NCI-H526 treated with DMSO at 0.1 percent for 48 hours (cell line): Measurements from ENCODE around the gene UBE3C.
"Not testable (repeated sequence)": the region's sequence is repeated elsewhere in the genome, so short reads cannot be mapped to it uniquely, and the experiment has no call there.

Source experiments
- DNase-seq: peaks from one replicate; lab custom pipeline; 2025; lab: John Stamatoyannopoulos, UW

Gene UBE3C

DNA sequence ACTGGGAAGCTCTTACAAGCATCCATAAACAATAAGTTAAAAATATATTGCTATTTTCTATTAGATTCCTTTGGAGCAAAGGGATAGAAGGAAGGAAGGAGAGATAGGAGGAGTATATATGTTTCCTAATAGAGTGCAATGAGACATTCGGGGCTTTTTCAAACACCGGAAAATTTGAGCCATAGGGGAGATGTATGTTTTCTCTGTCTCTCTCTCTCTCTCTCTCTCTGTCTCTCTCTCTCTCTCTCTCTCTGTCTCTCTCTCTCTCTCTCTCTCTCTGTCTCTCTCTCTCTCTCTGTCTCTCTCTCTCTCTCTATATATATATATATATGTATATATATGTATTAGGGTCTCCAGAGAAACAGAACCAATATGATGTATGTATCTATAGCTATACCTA lies 7.9 kb upstream of the UBE3C start:
- not testable (repeated sequence) for DNase-seq

DNA sequence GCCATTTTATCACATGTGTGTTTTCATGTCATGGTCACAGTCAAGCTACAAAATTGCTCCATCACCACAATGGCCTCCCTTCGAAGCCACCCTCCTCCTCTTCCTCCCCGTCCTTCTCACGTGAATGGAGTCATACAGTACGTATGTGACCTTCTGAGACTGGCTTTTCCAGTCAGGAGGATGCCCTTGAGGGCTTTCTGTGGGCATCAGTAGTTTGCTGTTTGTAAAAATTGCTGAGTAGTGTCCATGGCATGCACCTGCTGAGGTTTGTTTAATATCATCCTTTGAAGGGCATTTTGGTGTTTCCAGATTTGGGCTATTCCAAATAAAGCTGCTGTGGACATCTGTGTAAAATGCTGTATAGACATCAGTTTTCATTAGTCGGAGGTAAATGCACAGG lies 5.9 kb upstream of the UBE3C start:
- DNase-seq = no peak

- no peak for DNase-seq
Observed at GRCh38 chr7:157133304-157133703, 5.4 kb upstream of the UBE3C start.

- peak; percentile 86 for DNase-seq
Observed at GRCh38 chr7:157136372-157136771, 2.4 kb upstream of the UBE3C start.

DNA sequence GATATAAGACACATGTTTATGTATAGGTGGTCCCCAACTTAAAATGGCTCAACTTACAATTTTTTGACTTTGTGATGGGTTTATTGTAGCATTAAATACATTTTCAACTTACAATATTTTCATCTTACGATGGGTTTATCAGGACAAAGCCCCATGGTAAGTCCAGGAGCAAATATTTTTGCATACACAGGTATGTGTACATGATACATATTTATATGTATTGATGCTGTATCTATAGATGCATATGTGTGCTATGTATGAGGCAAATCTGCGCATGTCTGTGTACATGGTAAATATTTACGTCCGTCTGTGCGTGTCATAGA lies 664 bp upstream of the UBE3C start:
- DNase-seq = no peak

DNA sequence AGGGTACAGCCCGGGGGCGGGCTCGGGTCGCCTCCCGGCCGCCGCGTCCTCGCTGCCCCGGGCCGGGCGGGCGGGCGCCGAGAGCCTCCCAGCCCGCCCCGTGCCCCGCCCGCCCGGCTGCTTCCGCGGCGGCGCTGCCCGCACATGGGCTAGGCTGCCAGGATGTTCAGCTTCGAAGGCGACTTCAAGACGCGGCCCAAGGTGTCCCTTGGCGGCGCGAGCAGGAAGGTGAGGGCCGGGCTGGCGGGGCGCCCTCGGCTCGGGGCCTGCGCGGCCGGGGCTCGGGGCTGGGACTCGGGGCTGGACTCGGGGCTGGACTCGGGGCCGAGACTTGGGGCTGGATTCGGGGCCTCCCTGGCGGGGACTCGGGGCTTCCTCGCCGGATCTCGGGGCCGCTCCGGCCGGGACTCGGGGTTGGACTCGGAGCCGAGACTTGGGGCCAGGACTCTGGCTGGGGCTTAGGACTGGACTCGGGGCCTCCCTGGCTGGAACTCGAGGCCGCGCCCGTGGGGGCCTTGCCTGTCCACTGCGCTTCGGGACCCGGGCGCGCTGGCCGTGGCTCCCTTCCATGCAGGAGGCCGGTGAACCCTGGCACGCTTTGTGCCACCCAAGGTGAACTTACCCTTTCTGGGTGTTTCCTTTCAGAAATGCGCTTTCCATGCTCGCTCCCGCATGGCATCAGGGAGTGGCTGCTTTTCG lies 534 bp downstream of the UBE3C start:
- DNase-seq = no peak

GRCh38 chr7:157139810-157140510 lies 1.2 kb downstream of the UBE3C start:
- no peak for DNase-seq

DNA sequence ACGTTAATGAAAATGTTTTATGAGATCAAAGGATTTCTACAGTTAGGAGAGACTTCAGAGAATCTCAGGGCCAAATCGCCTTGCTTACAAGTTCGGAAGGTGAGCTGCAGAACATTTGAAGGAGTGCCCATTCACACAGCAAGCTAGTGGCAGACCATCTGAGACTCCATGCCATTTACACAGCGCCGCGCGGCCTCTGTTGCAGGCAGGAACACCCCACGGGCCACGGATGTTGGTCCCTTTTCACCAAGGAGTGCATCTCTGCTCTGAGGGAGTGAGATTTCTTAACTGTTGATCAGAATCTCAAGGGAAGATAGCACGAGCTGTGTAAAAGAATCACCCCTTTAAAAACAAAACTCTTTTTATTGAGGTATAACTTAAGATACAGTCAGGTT lies 1.8 kb downstream of the UBE3C start:
- no peak for DNase-seq

DNA sequence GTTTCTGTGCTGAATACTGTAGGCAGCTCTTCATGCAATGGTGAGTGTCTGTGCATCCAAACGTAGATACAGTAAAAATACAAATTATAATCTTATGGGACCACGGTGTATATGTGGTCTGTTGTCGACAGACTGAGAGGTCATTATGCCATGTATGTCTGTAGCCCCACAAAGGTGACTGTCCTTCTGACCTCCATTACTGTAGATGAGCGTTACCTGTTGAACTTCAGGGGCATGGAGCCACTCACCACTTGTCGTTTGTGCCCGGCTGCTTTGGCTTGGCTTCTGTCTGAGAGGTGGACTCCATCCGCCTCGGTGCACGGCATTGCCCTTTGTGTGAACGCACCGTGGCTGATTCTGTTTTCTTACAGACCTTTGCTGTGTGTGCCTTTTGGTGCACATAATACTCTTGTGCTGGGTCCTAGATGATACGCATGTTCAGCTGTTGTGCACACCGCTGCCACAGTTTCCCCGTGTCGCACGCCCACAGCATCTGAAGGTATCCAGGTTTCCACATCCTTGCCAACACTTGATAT lies 2.9 kb downstream of the UBE3C start:
- no peak for DNase-seq

DNA sequence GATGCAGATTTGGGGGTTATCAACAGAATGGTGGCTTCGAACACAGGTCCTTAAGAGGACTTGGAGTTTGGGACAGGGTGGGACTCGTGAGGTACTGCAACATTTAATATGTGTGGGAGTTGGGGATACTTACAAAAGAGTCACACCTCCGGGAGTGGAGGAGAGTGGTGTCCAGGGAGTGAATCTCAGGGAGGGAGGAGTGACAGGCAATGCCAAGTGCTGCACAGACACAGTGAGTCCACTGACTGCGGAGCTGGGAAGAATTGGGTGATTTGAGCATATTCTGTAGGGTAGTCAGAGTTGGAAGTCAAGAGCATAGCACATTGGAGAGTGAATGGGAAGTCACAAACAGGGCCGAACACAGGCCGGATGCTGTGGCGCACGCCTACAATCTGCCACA lies 5.1 kb downstream of the UBE3C start:
- DNase-seq = no peak

- no peak for DNase-seq
Observed at GRCh38 chr7:157149317-157149716, 10.6 kb downstream of the UBE3C start.

DNA sequence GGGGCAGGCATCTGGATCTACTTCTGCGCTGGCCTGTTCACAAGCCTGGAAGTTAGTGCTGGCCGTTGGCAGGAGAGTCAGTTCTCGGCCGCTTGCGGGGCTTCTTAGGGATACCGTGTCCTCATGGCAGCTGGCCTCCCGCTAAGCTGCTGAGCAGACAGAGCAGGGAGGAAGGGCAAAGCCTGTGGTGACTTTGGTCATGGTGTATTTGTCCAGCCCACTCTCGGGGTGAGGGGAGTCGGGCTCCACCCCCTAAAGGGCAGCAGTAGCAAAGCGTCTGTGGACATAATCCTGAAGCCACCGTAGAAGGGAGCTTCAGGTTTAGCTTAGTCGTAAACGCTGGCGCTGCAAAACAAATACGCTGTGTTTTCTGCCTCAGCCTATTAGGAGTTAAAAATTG lies 12.2 kb downstream of the UBE3C start:
- DNase-seq = peak; percentile 65

DNA sequence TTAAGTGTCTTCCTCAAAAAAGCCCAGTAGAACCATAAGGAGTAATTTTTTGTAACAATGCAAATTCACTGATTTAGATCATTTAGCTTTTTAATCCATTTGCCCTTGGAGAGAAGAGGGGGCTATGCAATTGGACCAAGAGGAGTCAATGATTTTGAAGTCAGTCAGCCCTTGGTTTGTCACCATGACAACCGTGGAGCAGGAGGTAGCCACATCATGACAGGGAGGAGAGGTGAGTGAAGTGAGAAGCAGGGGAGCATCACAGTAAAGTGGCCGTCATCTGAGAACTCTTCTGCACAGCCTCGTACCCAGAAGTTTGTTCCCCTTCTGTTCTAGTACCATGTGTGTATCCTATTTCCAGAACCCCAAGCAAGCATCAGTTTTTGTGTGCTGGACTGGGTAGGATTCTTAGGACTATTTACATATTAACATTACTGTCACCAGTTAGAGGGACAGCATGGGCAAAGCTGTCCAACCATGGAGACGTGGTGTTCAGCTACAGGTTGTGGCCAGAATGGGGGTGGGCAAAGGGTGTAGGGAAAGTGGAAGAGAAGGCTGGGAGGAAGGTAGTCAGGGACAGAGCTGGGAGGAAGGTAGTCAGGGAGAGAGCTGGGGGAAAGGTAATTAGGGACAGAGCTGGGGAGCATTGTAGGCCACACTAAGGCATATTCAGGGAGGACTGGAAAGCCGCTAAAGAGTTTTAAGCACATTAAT lies 13.1 kb downstream of the UBE3C start:
- peak; percentile 35 for DNase-seq

GRCh38 chr7:157152391-157152937 lies 13.7 kb downstream of the UBE3C start:
- DNase-seq = no peak

DNA sequence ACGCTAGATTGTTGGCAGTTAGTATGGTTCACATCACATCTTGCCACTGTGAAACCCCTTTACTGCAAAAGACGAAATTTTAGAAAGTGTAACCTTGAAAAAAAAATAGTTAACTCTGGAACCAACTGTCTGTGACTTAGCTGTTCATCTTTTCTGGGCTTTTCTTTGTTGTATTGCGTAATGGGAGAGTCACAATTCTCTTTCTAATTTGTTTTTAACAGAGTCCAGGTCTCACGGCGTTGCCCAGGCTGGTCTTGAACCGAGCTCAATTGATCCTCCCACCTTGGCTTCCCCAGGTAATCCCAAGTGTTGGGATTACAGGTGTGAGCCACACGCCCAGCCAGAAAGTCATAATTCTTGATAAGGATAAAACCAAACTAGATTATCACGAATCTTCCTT lies 14.5 kb downstream of the UBE3C start:
- DNase-seq = no peak

GRCh38 chr7:157155959-157156358 lies 17.2 kb downstream of the UBE3C start:
- peak; percentile 53 for DNase-seq

DNA sequence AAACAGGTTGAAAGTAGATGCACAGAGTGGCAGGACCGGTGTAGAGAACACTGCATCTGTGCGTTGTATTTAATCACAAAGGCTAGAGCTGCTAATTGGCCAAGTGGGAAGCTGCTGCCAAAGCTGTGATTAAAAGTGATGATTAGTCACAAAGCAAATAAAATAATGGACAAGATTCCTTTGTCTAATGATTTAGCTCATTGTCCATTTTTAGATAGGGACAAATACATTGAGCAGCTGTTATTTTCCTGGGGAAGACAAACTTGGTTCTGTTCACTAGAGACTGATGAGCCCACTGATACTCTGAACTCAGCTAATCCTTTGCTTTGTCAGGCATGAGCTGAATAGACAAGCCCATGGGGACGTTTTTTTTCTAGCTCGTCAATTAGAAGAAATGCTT lies 19.7 kb downstream of the UBE3C start:
- no peak for DNase-seq

- DNase-seq = not testable (repeated sequence)
Observed at GRCh38 chr7:157159537-157159936, 20.8 kb downstream of the UBE3C start.

DNA sequence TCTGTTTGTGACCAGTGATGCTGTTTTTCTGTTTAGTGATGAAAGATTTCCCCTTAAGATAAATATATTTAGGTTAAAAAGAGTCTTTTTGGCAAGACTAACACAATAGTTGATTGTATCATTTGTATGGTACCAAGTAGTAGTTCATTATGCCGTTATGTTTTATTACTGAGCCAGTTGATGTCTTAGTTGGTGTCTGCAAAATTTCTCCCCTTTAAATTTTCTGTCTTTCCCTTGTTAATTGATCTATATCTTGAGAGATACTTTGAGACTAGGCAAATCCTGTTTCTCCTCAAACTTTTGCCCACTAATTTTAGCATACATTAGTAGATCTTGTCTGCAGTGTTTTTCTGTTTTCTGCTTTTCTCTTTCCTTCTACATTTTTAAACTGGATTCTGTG lies 21.7 kb downstream of the UBE3C start:
- DNase-seq = no peak

DNA sequence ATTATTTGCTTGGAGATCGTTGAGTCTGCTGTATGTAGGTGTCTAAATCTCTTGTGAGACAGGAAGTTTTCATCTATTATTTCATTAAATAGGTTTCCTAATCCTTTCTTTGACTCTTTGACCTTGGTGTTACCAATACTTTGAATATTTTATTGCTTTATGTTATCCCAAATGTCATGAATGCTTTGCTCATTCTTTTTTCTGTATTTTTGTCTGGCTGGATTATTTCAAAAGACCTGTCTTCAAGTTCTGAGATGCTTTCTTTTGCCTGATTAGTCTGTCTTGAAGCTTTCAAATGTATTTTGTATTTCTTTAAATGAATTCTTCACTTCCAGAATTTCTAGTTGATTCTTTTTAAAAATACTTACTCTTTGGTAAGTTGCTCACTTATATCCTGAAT lies 27.3 kb downstream of the UBE3C start:
- no peak for DNase-seq

DNA sequence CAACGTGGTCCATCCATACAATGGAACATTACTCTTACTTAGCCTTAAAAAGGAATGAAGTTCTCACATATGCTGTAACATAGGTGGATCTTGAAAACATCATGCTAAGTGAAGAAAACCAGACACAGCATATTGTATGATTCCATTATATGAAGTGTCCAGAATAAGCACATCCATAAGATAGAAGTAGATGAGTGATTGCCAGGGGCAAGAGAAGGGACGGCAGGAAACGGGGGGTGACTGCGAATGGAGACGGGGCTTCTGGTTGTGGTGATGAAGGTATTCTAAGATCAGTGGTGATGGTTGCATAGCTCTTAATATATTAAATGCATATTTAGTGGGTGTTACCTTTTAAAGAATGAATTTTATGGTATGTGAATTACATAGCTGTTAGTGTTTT lies 29.8 kb downstream of the UBE3C start:
- DNase-seq = no peak

DNA sequence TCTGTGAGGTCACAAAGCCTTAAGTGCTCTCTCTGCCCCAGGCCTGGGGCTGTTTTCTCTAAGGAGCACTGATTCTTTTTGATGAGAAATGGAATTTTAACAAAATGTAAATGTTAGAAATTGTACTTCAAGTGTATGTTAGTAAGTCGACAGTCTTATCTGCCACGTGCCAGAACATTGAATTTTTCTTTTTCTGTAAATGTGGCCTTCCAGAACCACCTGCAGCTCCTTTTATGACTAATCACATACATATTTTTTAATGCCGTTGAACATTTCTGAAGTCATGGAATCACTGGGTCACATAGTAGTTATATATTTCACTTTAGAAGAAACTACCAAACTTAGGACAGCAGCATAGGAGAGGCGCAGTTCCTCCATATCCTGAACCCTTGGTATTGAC lies 38.0 kb downstream of the UBE3C start:
- DNase-seq = no peak
